Measurements from ENCODE around the gene DAP3. TPM values are rescaled to one million over a fixed set of nuclear protein-coding genes. Genes with fewer than 3 reads are reported as not detected.
"Not testable (repeated sequence)": the region's sequence is repeated elsewhere in the genome, so short reads cannot be mapped to it uniquely, and the experiment has no call there.

DAP3 gene
- total RNA-seq, 1 experiment from 2014 or later: 165 TPM

GRCh38 chr1:155706139-155706538 lies 17.2 kb downstream of the DAP3 start:
- Mint-ChIP-seq H3K27me3 (ENCODE audit: insufficient read depth, unreplicated experiment) (no peaks in the 10 kb centered on the region), H3K36me3 (ENCODE audit: insufficient read depth, unreplicated experiment) (peaks cover 42% of the 10 kb centered on the region), H3K4me3 (ENCODE audit: unreplicated experiment) (no peak overlapping the region), H3K4me1 (ENCODE audit: low read depth, unreplicated experiment) (no peaks in the 10 kb centered on the region), H3K9me3 (ENCODE audit: unreplicated experiment) (peaks cover 7% of the 10 kb centered on the region), H3K27ac (ENCODE audit: unreplicated experiment) (no peak overlapping the region)
- POLR2A ChIA-PET: no interaction called here
- TF ChIP-seq CTCF (IDR thresholded peaks at IDR 0.05; ENCODE audit: insufficient read depth in 1 of 2, low read depth in 1 of 2, low read length in 1 of 2, severe bottlenecking in 1 of 2, unreplicated experiment in 1 of 2): no peak
- H3K9me3 ChIP-seq: no peaks in the 10 kb centered on the region
- H3K4me3 ChIP-seq (ENCODE audit: low read depth, low read length): no peak overlapping the region
- no peak for DNase-seq
- BruUV-seq (replicated peaks): no TSS peak
- CTCF ChIA-PET: no interaction called here
- H3K27me3 ChIP-seq (replicated peaks; ENCODE audit: control insufficient read depth, insufficient read depth, low read length): no peaks in the 10 kb centered on the region
- intact Hi-C loops (cut with micrococcal nuclease; ENCODE audit: unreplicated experiment): no loop called here
- H3K36me3 ChIP-seq (ENCODE audit: control insufficient read depth, insufficient read depth, low read length): no peaks in the 10 kb centered on the region; the same call in 1 of the 2 replicates
- H3K4me1 ChIP-seq: no peaks in the 10 kb centered on the region

GRCh38 chr1:155709391-155709790 lies 20.5 kb downstream of the DAP3 start:
- CTCF ChIA-PET: no interaction called here
- Mint-ChIP-seq H3K36me3 (ENCODE audit: insufficient read depth, unreplicated experiment) (peaks cover 45% of the 10 kb centered on the region), H3K27ac (ENCODE audit: unreplicated experiment) (no peak overlapping the region)

GRCh38 chr1:155711457-155711856 lies 22.6 kb downstream of the DAP3 start:
- H3K4me1 Mint-ChIP-seq (ENCODE audit: low read depth, unreplicated experiment); H3K4me3 Mint-ChIP-seq (ENCODE audit: unreplicated experiment); DNase-seq; H3K27ac Mint-ChIP-seq (ENCODE audit: unreplicated experiment); H3K9me3 ChIP-seq; CTCF ChIA-PET; H3K27me3 Mint-ChIP-seq (ENCODE audit: insufficient read depth, unreplicated experiment); POLR2A ChIA-PET; H3K4me3 ChIP-seq (ENCODE audit: low read depth, low read length); H3K27me3 ChIP-seq (replicated peaks; ENCODE audit: control insufficient read depth, insufficient read depth, low read length); H3K36me3 ChIP-seq (ENCODE audit: control insufficient read depth, insufficient read depth, low read length); intact Hi-C loops (cut with micrococcal nuclease; ENCODE audit: unreplicated experiment); BruUV-seq (replicated peaks); H3K9me3 Mint-ChIP-seq (ENCODE audit: unreplicated experiment); H3K4me1 ChIP-seq: not testable (repeated sequence)
- peaks cover 52% of the 10 kb centered on the region for H3K36me3 Mint-ChIP-seq (ENCODE audit: insufficient read depth, unreplicated experiment)

More at GRCh38 chr1:155709391-155709790, 20.5 kb downstream of the DAP3 start:
- Mint-ChIP-seq H3K4me1 (ENCODE audit: low read depth, unreplicated experiment) (no peaks in the 10 kb centered on the region), H3K9me3 (ENCODE audit: unreplicated experiment) (peaks cover 7% of the 10 kb centered on the region), H3K4me3 (ENCODE audit: unreplicated experiment) (no peak overlapping the region), H3K27me3 (ENCODE audit: insufficient read depth, unreplicated experiment) (no peaks in the 10 kb centered on the region)
- DNase-seq: no peak
- Histone ChIP-seq H3K36me3 (ENCODE audit: control insufficient read depth, insufficient read depth, low read length) (no peaks in the 10 kb centered on the region; the same call in 1 of the 2 replicates), H3K4me3 (ENCODE audit: low read depth, low read length) (no peak overlapping the region), H3K4me1 (no peaks in the 10 kb centered on the region), H3K27me3 (replicated peaks; ENCODE audit: control insufficient read depth, insufficient read depth, low read length) (no peaks in the 10 kb centered on the region), H3K9me3 (no peaks in the 10 kb centered on the region)
- no TSS peak for BruUV-seq (replicated peaks)
- intact Hi-C loops (cut with micrococcal nuclease; ENCODE audit: unreplicated experiment): no loop called here
- no peak for TF ChIP-seq CTCF (IDR thresholded peaks at IDR 0.05; ENCODE audit: insufficient read depth in 1 of 2, low read depth in 1 of 2, low read length in 1 of 2, severe bottlenecking in 1 of 2, unreplicated experiment in 1 of 2)
- POLR2A ChIA-PET: no interaction called here

GRCh38 chr1:155712636-155713035 lies 23.7 kb downstream of the DAP3 start:
- H3K27ac Mint-ChIP-seq (ENCODE audit: unreplicated experiment); H3K4me1 Mint-ChIP-seq (ENCODE audit: low read depth, unreplicated experiment); H3K4me1 ChIP-seq; DNase-seq; POLR2A ChIA-PET; BruUV-seq (replicated peaks); H3K27me3 ChIP-seq (replicated peaks; ENCODE audit: control insufficient read depth, insufficient read depth, low read length); H3K4me3 Mint-ChIP-seq (ENCODE audit: unreplicated experiment); intact Hi-C loops (cut with micrococcal nuclease; ENCODE audit: unreplicated experiment); H3K4me3 ChIP-seq (ENCODE audit: low read depth, low read length); H3K9me3 Mint-ChIP-seq (ENCODE audit: unreplicated experiment); H3K9me3 ChIP-seq; H3K36me3 ChIP-seq (ENCODE audit: control insufficient read depth, insufficient read depth, low read length); H3K27me3 Mint-ChIP-seq (ENCODE audit: insufficient read depth, unreplicated experiment): not testable (repeated sequence)
- H3K36me3 Mint-ChIP-seq (ENCODE audit: insufficient read depth, unreplicated experiment): peaks cover 61% of the 10 kb centered on the region
- CTCF ChIA-PET: interaction anchor here (1.0 kb wide), 1 partner anchor 95 kb away, joined by 3 read pairs; no protein-coding TSS in a partner anchor
